H1 (cell line): ENCODE results near the gene ATE1. TPM values are rescaled to one million over a fixed set of nuclear protein-coding genes. Genes with fewer than 3 reads are reported as not detected.

ENCODE experiments used
- CTCF ChIA-PET: fragments of 300-600 bp; sonication (Branson Sonifier 250); formaldehyde crosslinking; loops from one replicate; lab custom pipeline; 2021; ENCODE audit not compliant: partially characterized antibody; lab: Charles Lee
- POLR2A ChIA-PET: fragments of 300-600 bp; sonication (Branson Sonifier 250); formaldehyde crosslinking; loops from one replicate; lab custom pipeline; 2021; ENCODE audit warnings: inconsistent platforms; ENCODE audit not compliant: partially characterized antibody; lab: Charles Lee
- DNase-seq, 2 experiments: peaks; one replicate each; pipeline versions ENCODE4 v3.0.0 to v3.0.0-alpha.2; 2010 to 2022; ENCODE audit warnings: low spot score in 2 of 2, low read depth in 1 of 2, mixed read lengths in 1 of 2
- FAIRE-seq: peaks from 2 replicates; lab custom pipeline; 2011; peaks lifted over from hg19 to GRCh38; lab: Jason Lieb, UNC
- H2AFZ ChIP-seq: 2 replicates; pipeline ENCODE4 v1.8.1; 2012; ENCODE audit warnings: low read length, inconsistent platforms
- H2AK5ac ChIP-seq: 2 replicates; pipeline ENCODE4 v1.6.1; 2013; ENCODE audit warnings: low read depth, low read length
- H2BK120ac ChIP-seq: replicated peaks from 2 replicates; pipeline ENCODE3; 2013; ENCODE audit warnings: low read depth, low read length, inconsistent platforms
- H2BK12ac ChIP-seq: 2 replicates; pipeline ENCODE4 v1.6.1; 2013; ENCODE audit warnings: low read depth, low read length
- H2BK15ac ChIP-seq: 2 replicates; pipeline ENCODE4 v1.6.1; 2013; ENCODE audit warnings: low read length
- H2BK20ac ChIP-seq: 2 replicates; pipeline ENCODE4 v1.6.1; 2013; ENCODE audit warnings: low read length
- H2BK5ac ChIP-seq: 2 replicates; pipeline ENCODE4 v1.6.1; 2013; ENCODE audit warnings: low read depth, low read length
- H3K14ac ChIP-seq: 2 replicates; pipeline ENCODE4 v1.6.1; 2013; ENCODE audit warnings: inconsistent platforms; ENCODE audit not compliant: insufficient read length
- H3K18ac ChIP-seq: 2 replicates; pipeline ENCODE4 v1.6.1; 2013; ENCODE audit warnings: low read length; ENCODE audit errors: extremely low read depth
- H3K23ac ChIP-seq: 2 replicates; pipeline ENCODE4 v1.6.1; 2013; ENCODE audit warnings: inconsistent platforms; ENCODE audit not compliant: insufficient read length
- H3K23me2 ChIP-seq: 2 replicates; pipeline ENCODE4 v1.6.1; 2013; ENCODE audit warnings: low read depth, low read length
- H3K27ac ChIP-seq: 2 replicates; pipeline ENCODE4 v1.6.1; 2011; ENCODE audit warnings: low read depth, low read length, inconsistent platforms
- H3K27me3 ChIP-seq, 4 experiments: replicated peaks in 1 of 4; 1 replicate in 1 of 4; 2 replicates in 3 of 4; pipeline versions ENCODE4 v1.6.1 to v1.8.1; 2011 to 2013; ENCODE audit warnings: low read length in 3 of 4, mild to moderate bottlenecking in 3 of 4, inconsistent platforms in 2 of 4, mixed read lengths in 2 of 4, moderate library complexity in 1 of 4; ENCODE audit not compliant: control insufficient read depth in 3 of 4, insufficient read depth in 3 of 4; ENCODE audit errors: extremely low read depth in 1 of 4
- H3K36me3 ChIP-seq, 4 experiments: 2 replicates each; pipeline versions ENCODE4 v1.6.1 to v1.8.1; 2011 to 2013; ENCODE audit warnings: mild to moderate bottlenecking in 4 of 4, low read length in 3 of 4, moderate library complexity in 2 of 4, control low read depth in 1 of 4, inconsistent platforms in 1 of 4; ENCODE audit not compliant: insufficient read depth in 4 of 4, control insufficient read depth in 2 of 4
- H3K4ac ChIP-seq: replicated peaks from 2 replicates; pipeline ENCODE3; 2013; ENCODE audit warnings: low read length, low read depth, mixed read lengths, inconsistent platforms; ENCODE audit not compliant: insufficient read length
- H3K4me1 ChIP-seq, 4 experiments: replicated peaks in 1 of 4; 1 replicate in 1 of 4; 2 replicates in 3 of 4; pipeline versions ENCODE4 v1.6.1 to v1.8.1; 2011 to 2013; ENCODE audit warnings: low read length in 3 of 4, inconsistent platforms in 2 of 4, mixed read lengths in 1 of 4; ENCODE audit not compliant: insufficient read depth in 4 of 4, control insufficient read depth in 3 of 4
- H3K4me2 ChIP-seq, 2 experiments: 2 replicates each; pipeline versions ENCODE4 v1.6.1 to v1.8.1; 2011 to 2013; ENCODE audit warnings: low read depth in 2 of 2, low read length in 2 of 2, control low read depth in 1 of 2, inconsistent platforms in 1 of 2, mild to moderate bottlenecking in 1 of 2; ENCODE audit not compliant: insufficient read depth in 1 of 2
- H3K4me3 ChIP-seq, 4 experiments: fragments of 200-600, 300-600 bp in 1 of 4; sonication (generic), shearing (Covaris generic), sonication (Bioruptor Twin) in 1 of 4; 2 replicates each; pipeline versions ENCODE4 v1.5.1 to v1.8.1; 2011 to 2016; ENCODE audit warnings: low read length in 4 of 4, low read depth in 3 of 4, control low read depth in 2 of 4, inconsistent platforms in 2 of 4, mild to moderate bottlenecking in 2 of 4, mixed read lengths in 1 of 4, moderate library complexity in 1 of 4; ENCODE audit not compliant: insufficient read depth in 2 of 4; ENCODE audit errors: extremely low read depth in 1 of 4
- H3K56ac ChIP-seq: replicated peaks from 2 replicates; pipeline ENCODE3; 2013; ENCODE audit warnings: low read depth, mild to moderate bottlenecking, mixed read lengths, low read length, inconsistent platforms; ENCODE audit not compliant: insufficient read length
- H3K79me1 ChIP-seq: 2 replicates; pipeline ENCODE4 v1.6.1; 2013; ENCODE audit warnings: low read depth, low read length, control low read depth
- H3K79me2 ChIP-seq, 2 experiments: 2 replicates each; pipeline versions ENCODE4 v1.6.1 to v1.8.1; 2012 to 2013; ENCODE audit warnings: low read length in 2 of 2, mild to moderate bottlenecking in 2 of 2, inconsistent platforms in 1 of 2; ENCODE audit not compliant: insufficient read depth in 2 of 2, control insufficient read depth in 1 of 2
- H3K9ac ChIP-seq, 4 experiments: replicated peaks in 1 of 4; 1 replicate in 1 of 4; 2 replicates in 3 of 4; pipeline versions ENCODE4 v1.6.1 to v1.8.1; 2011 to 2013; ENCODE audit warnings: low read depth in 3 of 4, low read length in 3 of 4, control low read depth in 2 of 4, mild to moderate bottlenecking in 2 of 4, moderate library complexity in 2 of 4, inconsistent platforms in 1 of 4; ENCODE audit errors: extremely low read depth in 1 of 4
- H3K9me3 ChIP-seq, 2 experiments: 2 replicates each; pipeline versions ENCODE4 v1.6.1 to v1.8.1; 2012 to 2013; ENCODE audit warnings: mild to moderate bottlenecking in 2 of 2, moderate library complexity in 2 of 2, control low read depth in 1 of 2, inconsistent platforms in 1 of 2, low read depth in 1 of 2, low read length in 1 of 2, mixed read lengths in 1 of 2; ENCODE audit not compliant: insufficient read depth in 2 of 2
- H4K20me1 ChIP-seq, 2 experiments: replicated peaks in 1 of 2; 2 replicates each; pipeline versions ENCODE3 to v1.8.1; 2011 to 2013; ENCODE audit warnings: inconsistent platforms in 2 of 2, low read length in 2 of 2, mild to moderate bottlenecking in 1 of 2; ENCODE audit not compliant: insufficient read depth in 2 of 2, control insufficient read depth in 1 of 2
- H4K5ac ChIP-seq: 2 replicates; pipeline ENCODE4 v1.6.1; 2013; ENCODE audit warnings: low read length, low read depth, mixed read lengths, inconsistent platforms; ENCODE audit not compliant: insufficient read length
- H4K8ac ChIP-seq: 2 replicates; pipeline ENCODE4 v1.8.0; 2013; ENCODE audit warnings: mild to moderate bottlenecking, moderate library complexity, low read length, inconsistent platforms; ENCODE audit not compliant: insufficient read depth; ENCODE audit errors: extremely low read depth
- H4K91ac ChIP-seq: replicated peaks from 2 replicates; pipeline ENCODE3; 2013; ENCODE audit warnings: low read length, mixed read lengths, inconsistent platforms; ENCODE audit not compliant: insufficient read length
- CEBPB ChIP-seq: IDR thresholded peaks from 2 replicates; pipeline ENCODE4 v1.6.1; 2012; ENCODE audit warnings: low read depth, low read length
- CHD1 ChIP-seq: IDR thresholded peaks from 2 replicates; pipeline ENCODE4 v1.6.1; 2012; ENCODE audit warnings: low read depth, low read length, improper control_type of control experiment
- EZH2 ChIP-seq: fragments of 200-600 bp; sonication (generic); IDR thresholded peaks from 2 replicates; pipeline ENCODE4 v1.7.1; 2012; ENCODE audit warnings: low read depth, mild to moderate bottlenecking, moderate library complexity, low read length, inconsistent platforms; ENCODE audit not compliant: severe bottlenecking
- KDM4A ChIP-seq: IDR thresholded peaks from one replicate; pipeline ENCODE4 v1.7.1; 2012; ENCODE audit warnings: low read depth, mild to moderate bottlenecking, moderate library complexity, low read length, inconsistent platforms; ENCODE audit not compliant: severe bottlenecking
- SIX5 ChIP-seq: IDR thresholded peaks from 2 replicates; pipeline ENCODE4 v1.6.1; 2011; ENCODE audit warnings: mild to moderate bottlenecking, low read depth, low read length
- whole genome bisulfite sequencing, 2 experiments: shearing (Covaris generic) in 1 of 2; methylation state at CpG; one replicate each; pipeline versions ENCODE4 v1.1.6 to v1.1.7; 2013 to 2015; ENCODE audit warnings: low lambda C conversion rate in 2 of 2, mixed read lengths in 2 of 2, inconsistent platforms in 1 of 2, low coverage in 1 of 2, missing lambda C conversion rate in 1 of 2; ENCODE audit not compliant: insufficient replicate concordance in 2 of 2, insufficient coverage in 1 of 2, insufficient read length in 1 of 2; ENCODE audit errors: extremely low coverage in 1 of 2, missing lambda C conversion rate in 1 of 2; 5-methylcytosine and 5-hydroxymethylcytosine counted together
- polyA plus RNA-seq, 7 experiments: library from polyadenylated mRNA; depleted of rRNA in 3 of 7; stranded (reverse) in 5 of 7; unstranded in 2 of 7; fragments of >200 nt in 5 of 7; fragments of 200-250 nt in 2 of 7; gene quantifications; 1 replicate in 5 of 7; 2 replicates in 1 of 7; 4 replicates in 1 of 7; pipeline versions ENCODE4 v1.2.1 to v1.2.3, GENCODE V29; 2011 to 2013; ENCODE audit warnings: missing spikeins in 2 of 7, mixed read lengths in 2 of 7
- total RNA-seq: library from RNA; stranded (reverse); fragmentation: NEBNext Ultra II Directional; extraction: Animal tissue kit (Norgen Biotek cat#: 25700); gene quantifications from 2 replicates; pipeline ENCODE4 v1.2.1, GENCODE V29; 2021

ATE1 gene
- total and polyA plus RNA-seq, 2 of the 8 experiments (the other 6 are each of a cell fraction or from before 2014, with no cell fraction given) = 8.8 to 26.9 TPM

DNA sequence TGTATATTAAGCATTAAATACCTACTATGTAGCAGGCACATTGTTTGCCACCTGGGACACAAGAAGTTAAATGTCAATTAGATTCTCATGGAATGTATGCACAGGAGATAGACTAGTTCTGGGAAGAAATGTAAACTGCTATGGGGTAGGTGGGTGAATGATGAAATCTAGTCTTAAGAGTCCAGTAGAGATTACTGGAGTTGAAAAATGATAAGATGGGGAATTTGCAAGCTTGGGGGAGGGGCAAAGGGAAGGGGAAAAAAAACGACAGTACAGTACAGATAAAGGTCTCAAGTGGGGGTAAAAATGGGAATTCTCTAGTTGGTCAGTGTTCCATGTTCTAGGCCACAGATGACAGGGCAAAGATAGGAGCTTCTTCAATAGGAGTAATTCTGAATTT, 94.4 kb downstream of the ATE1 start:
- H3K14ac ChIP-seq = no peak overlapping the region
- H2BK5ac ChIP-seq = no peak overlapping the region
- no peaks in the 10 kb centered on the region for H3K23me2 ChIP-seq
- H2BK15ac ChIP-seq = no peak overlapping the region
- no peak overlapping the region for H3K4ac ChIP-seq
- no peak overlapping the region for H4K91ac ChIP-seq
- H3K79me2 ChIP-seq = no peaks in the 10 kb centered on the region
- H2BK20ac ChIP-seq = no peak overlapping the region
- H4K8ac ChIP-seq = no peak overlapping the region
- H3K23ac ChIP-seq = no peak overlapping the region
- POLR2A ChIA-PET = interaction anchor here (0.5 to 0.8 kb wide), 2 partner anchors 8 to 17 kb away, joined by 3 read pairs; no protein-coding TSS in a partner anchor
- peaks cover 0 to 6% (median 0%) of the 10 kb centered on the region in 4 experiments; a peak in 2 of 8 replicates for H3K36me3 ChIP-seq
- no peaks in the 10 kb centered on the region for H3K27me3 ChIP-seq
- no peak overlapping the region for H2BK12ac ChIP-seq
- H3K9me3 ChIP-seq = no peaks in the 10 kb centered on the region
- H3K4me3 ChIP-seq = no peak overlapping the region
- H3K9ac ChIP-seq = no peak overlapping the region
- WGBS, 2 experiments = 72% methylated on average over 1 of the region's 1 CpG; no CpG with 5 or more reads in 1 of the 2 experiments
- no peak overlapping the region for H2BK120ac ChIP-seq
- DNase-seq (no peak), FAIRE-seq (no peak)
- no peaks in the 10 kb centered on the region for H4K20me1 ChIP-seq
- CTCF ChIA-PET = interaction anchor here (2.4 to 7.4 kb wide), 2 partner anchors 10 to 54 kb away, joined by 12 to 64 read pairs; no protein-coding TSS in a partner anchor
- no peaks in the 10 kb centered on the region for H3K79me1 ChIP-seq
- H4K5ac ChIP-seq = no peak overlapping the region
- H3K18ac ChIP-seq = no peak overlapping the region
- H2AFZ ChIP-seq = no peak overlapping the region
- no peaks in the 10 kb centered on the region for H3K4me1 ChIP-seq
- H3K27ac ChIP-seq = no peak overlapping the region
- no peak overlapping the region for H2AK5ac ChIP-seq
- no peak overlapping the region for H3K56ac ChIP-seq
- no peak overlapping the region for H3K4me2 ChIP-seq
- no peak for TF ChIP-seq SIX5
- TF ChIP-seq CHD1 = no peak
- TF ChIP-seq EZH2 = no peak
- TF ChIP-seq KDM4A = no peak
- TF ChIP-seq CEBPB = no peak
